C4-2B (cell line): ENCODE data around the gene MATN1.

Experiments
- ZFX ChIP-seq: fragments of 450-650 bp; IDR thresholded peaks from 2 replicates; pipeline ENCODE4 v1.6.1; 2017
- TF ChIP-seq, protein P1 (sequence below): fragments of 450-650 bp; conservative IDR thresholded peaks from 2 replicates; pipeline ENCODE4 v1.5.1; 2017; ENCODE audit warnings: mild to moderate bottlenecking

DNA sequence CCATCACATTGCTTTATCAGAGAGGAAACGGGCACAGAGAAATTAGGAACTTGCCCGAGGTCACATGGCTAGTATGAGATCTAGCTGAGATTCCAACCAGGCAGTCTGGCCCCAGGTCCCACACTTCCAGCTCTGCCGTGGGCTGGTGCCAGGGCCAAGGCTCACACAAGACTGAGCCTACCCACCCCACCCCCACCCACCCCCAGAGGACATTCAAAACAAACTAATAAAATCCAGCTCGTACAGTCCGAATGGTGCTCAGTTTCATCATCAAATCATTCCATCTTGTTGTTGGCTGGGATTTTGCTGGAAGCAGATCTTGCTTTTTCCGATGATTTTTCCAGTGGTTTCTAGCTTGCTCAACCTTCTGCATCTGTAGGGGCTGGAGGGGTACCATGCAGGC lies 27.9 kb downstream of the MATN1 start:
- TF ChIP-seq, protein P1, sequence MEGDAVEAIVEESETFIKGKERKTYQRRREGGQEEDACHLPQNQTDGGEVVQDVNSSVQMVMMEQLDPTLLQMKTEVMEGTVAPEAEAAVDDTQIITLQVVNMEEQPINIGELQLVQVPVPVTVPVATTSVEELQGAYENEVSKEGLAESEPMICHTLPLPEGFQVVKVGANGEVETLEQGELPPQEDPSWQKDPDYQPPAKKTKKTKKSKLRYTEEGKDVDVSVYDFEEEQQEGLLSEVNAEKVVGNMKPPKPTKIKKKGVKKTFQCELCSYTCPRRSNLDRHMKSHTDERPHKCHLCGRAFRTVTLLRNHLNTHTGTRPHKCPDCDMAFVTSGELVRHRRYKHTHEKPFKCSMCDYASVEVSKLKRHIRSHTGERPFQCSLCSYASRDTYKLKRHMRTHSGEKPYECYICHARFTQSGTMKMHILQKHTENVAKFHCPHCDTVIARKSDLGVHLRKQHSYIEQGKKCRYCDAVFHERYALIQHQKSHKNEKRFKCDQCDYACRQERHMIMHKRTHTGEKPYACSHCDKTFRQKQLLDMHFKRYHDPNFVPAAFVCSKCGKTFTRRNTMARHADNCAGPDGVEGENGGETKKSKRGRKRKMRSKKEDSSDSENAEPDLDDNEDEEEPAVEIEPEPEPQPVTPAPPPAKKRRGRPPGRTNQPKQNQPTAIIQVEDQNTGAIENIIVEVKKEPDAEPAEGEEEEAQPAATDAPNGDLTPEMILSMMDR, result no peak
- no peak for TF ChIP-seq ZFX
